MCF 10A (cell line): ENCODE results near the gene PRR35. TPM values are rescaled to one million over a fixed set of nuclear protein-coding genes. Genes with fewer than 3 reads are reported as not detected.

Experiments
- BruUV-seq: library from RNA; stranded (reverse); fragments of 400-500 nt; replicated peaks from 2 replicates; lab custom pipeline; 2021; lab: Mats Ljungman, UMichigan
- CTCF ChIA-PET: fragments of 300-600 bp; sonication (Branson Sonifier 250); formaldehyde crosslinking; extraction: SDS; loops from one replicate; lab custom pipeline; 2021; ENCODE audit warnings: antibody characterized with exemption, inconsistent platforms; lab: Yijun Ruan, JAX
- POLR2A ChIA-PET: fragments of 300-600, 350-650 bp; sonication (Branson Sonifier 250); formaldehyde crosslinking; extraction: SDS; loops from one replicate; lab custom pipeline; 2020; ENCODE audit warnings: antibody characterized with exemption, inconsistent platforms; lab: Yijun Ruan, JAX
- DNase-seq: peaks from one replicate; pipeline ENCODE4 v3.0.0-alpha.2; 2018; ENCODE audit not compliant: unreplicated experiment
- H3K27ac Mint-ChIP-seq: one replicate; pipeline ENCODE4 v1.8.0; 2022; ENCODE audit warnings: mild to moderate bottlenecking, low read depth, mixed read lengths; ENCODE audit not compliant: unreplicated experiment
- H3K27me3 Mint-ChIP-seq: one replicate; pipeline ENCODE4 v1.8.0; 2022; ENCODE audit warnings: mixed read lengths; ENCODE audit not compliant: insufficient read depth, unreplicated experiment
- H3K36me3 Mint-ChIP-seq: one replicate; pipeline ENCODE4 v1.8.0; 2022; ENCODE audit warnings: mild to moderate bottlenecking, moderate library complexity, mixed read lengths; ENCODE audit not compliant: insufficient read depth, unreplicated experiment
- H3K4me1 Mint-ChIP-seq: one replicate; pipeline ENCODE4 v1.8.0; 2022; ENCODE audit warnings: mixed read lengths; ENCODE audit not compliant: insufficient read depth, unreplicated experiment
- H3K4me3 Mint-ChIP-seq: one replicate; pipeline ENCODE4 v1.8.0; 2022; ENCODE audit warnings: mild to moderate bottlenecking, moderate library complexity, mixed read lengths; ENCODE audit not compliant: unreplicated experiment
- H3K9me3 Mint-ChIP-seq: one replicate; pipeline ENCODE4 v1.8.0; 2022; ENCODE audit warnings: mixed read lengths; ENCODE audit not compliant: unreplicated experiment
- CTCF ChIP-seq: fragments of 200-600 bp; IDR thresholded peaks from one replicate; pipeline ENCODE4 v1.8.0; 2022; ENCODE audit warnings: antibody characterized with exemption, mild to moderate bottlenecking; ENCODE audit not compliant: unreplicated experiment
- intact Hi-C: fragments of 100-400 bp; cut with micrococcal nuclease; formaldehyde crosslinking; loops from 2 replicates; pipeline ENCODE4 v1.14.1; 2022
- total RNA-seq: library from RNA; stranded (reverse); gene quantifications from 2 replicates; pipeline ENCODE4 v1.2.3, GENCODE V29; 2022

Gene PRR35
- total RNA-seq, 1 experiment from 2014 or later = not detected

- Mint-ChIP-seq H3K4me3 (no peak overlapping the region), H3K27ac (no peak overlapping the region), H3K4me1 (no peaks in the 10 kb centered on the region), H3K27me3 (no peaks in the 10 kb centered on the region), H3K9me3 (no peaks in the 10 kb centered on the region), H3K36me3 (no peaks in the 10 kb centered on the region)
- no peak for TF ChIP-seq CTCF
- DNase-seq = no peak
- intact Hi-C loops = no loop called here
- BruUV-seq = no TSS peak
- POLR2A ChIA-PET = no interaction called here
- CTCF ChIA-PET = no interaction called here
Measured at GRCh38 chr16:564690-565418, 4.7 kb downstream of the PRR35 start.

GRCh38 chr16:565419-566330 is 5.5 kb downstream of the PRR35 start:
- TF ChIP-seq CTCF = no peak
- Mint-ChIP-seq H3K27ac (no peak overlapping the region), H3K9me3 (no peaks in the 10 kb centered on the region), H3K36me3 (no peaks in the 10 kb centered on the region), H3K4me1 (peaks cover under 1% of the 10 kb centered on the region), H3K4me3 (no peak overlapping the region), H3K27me3 (no peaks in the 10 kb centered on the region)
- DNase-seq = no peak
- ChIA-PET POLR2A (no interaction called here), CTCF (no interaction called here)
- no TSS peak for BruUV-seq
- intact Hi-C loops = no loop called here

DNA sequence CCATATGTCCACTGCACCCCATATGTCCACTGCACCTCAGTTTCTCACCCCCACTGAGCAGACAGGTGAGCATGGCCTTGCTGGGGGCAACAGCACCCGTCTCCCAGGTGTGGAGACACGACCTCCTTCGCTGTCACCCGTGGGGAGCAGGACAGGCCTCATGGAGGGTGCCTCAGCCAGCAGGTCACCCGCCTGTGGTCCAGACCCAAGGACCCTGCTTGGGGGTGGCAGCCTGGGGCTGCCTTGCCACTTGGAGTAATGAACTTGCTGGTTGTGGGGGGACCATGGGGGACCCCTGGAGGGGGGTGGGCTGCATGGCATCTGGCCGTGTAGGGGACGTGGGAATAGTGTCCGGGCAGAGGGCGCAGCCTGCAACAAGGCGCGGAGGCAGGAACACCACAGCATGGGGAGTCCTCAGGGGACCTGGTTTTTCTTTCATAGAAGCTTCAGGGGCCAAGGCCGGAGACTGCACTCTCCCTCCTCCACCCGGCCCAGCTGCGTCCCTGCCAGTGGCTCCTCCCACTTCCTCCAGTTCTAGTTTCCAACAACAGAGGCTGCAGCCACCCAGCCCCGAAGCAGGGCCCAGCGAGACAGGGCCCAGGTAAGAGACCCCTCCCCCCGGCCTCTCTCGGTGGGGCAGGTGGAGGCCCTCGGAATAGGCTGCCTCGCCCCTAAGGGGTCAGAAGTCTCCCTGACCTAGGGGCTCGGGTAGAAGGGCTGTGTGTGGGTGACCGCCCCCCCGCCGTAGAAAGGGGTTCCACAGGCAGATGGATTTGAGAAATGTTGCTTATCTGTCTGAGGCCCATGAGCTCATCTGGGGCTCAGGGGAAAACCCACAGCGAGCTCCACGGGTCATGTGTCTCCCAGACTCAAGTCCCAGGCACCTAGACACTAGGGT is 6.5 kb downstream of the PRR35 start, which contains the start of gene NHLRC4:
Gene NHLRC4 (plus strand): TSS at position 531 of the 898 bp plus-strand sequence. CDS start 1,043 bp downstream, outside the sequence.
- TF ChIP-seq CTCF = no peak
- peaks cover 8% of the 10 kb centered on the region for H3K4me1 Mint-ChIP-seq
- ChIA-PET POLR2A (interaction anchor here (0.6 kb wide), 1 partner anchor 28 kb away, joined by 3 read pairs; no protein-coding TSS in a partner anchor), CTCF (no interaction called here)
- no peak for DNase-seq
- no peak within 1 kb of the TSS for H3K4me3 Mint-ChIP-seq
- H3K27me3 Mint-ChIP-seq = no peaks in the 10 kb centered on the region
- H3K27ac Mint-ChIP-seq = no peak within 1 kb of the TSS
- no TSS peak for BruUV-seq
- no peaks in the 10 kb centered on the region for H3K36me3 Mint-ChIP-seq
- intact Hi-C loops = no loop called here
- H3K9me3 Mint-ChIP-seq = no peaks in the 10 kb centered on the region
